ENCODE results near the gene DUSP3.

Gene DUSP3

DNA sequence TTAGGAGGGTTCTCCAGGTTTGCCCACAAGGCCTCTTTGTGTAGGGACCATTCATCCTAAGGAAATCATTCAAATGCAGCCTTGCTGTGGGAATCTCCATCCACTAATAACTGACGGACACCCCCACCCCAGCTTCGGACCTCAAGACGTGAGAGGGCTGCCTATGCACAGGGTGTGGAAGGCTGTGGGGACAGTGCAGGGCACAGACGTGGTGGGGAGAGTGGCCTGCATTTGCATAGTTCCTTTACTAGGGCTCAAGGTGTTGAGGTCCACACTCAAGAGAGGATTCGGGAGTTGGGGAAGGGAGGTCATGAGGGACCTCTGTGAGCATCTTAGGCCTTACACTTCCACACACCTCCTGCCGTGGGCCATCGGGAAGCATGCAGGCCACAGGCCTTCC, 9.8 kb downstream of the DUSP3 start:
- DNase-seq (ENCODE audit: low read depth in 3 of 3) = no peak

DNA sequence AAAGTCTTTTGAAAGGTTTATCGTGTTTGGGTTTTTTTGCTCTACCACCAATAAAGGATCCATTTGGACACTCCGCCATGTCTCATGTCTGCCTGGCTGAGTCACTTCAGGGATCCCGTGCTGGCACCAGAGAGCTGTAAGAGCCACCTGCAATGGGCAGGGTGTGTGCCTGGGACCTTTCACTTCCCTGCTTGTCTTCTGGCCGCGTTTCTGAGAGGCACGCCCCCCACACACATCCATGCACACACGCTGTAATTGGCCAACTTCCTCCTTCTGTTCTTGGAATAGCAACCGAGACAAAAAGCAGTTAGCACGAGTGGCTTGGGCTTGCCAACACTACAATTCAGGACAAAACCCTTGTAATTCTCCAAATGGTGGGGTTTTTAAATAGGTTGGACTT, 10.4 kb downstream of the DUSP3 start:
- DNase-seq (ENCODE audit: low read depth in 3 of 3) = no peak

DNA sequence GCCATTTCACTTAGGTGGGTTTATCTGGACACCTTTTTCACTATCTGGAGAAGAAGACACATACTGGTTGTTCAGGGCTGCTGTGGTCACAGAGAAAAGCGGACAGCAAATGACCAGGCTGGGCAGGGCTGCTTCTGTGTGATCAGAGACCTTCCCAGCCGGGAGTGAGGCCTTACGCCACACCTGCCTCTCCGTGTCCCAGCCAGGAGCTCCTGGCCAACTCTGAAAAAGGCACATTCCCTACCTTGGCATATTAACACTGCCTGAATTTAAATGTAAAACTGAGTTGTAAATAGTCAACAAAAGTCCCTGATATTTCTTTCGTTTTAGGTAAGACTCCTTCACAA, 11.1 kb downstream of the DUSP3 start:
- DNase-seq (ENCODE audit: low read depth in 3 of 3) = no peak

DNA sequence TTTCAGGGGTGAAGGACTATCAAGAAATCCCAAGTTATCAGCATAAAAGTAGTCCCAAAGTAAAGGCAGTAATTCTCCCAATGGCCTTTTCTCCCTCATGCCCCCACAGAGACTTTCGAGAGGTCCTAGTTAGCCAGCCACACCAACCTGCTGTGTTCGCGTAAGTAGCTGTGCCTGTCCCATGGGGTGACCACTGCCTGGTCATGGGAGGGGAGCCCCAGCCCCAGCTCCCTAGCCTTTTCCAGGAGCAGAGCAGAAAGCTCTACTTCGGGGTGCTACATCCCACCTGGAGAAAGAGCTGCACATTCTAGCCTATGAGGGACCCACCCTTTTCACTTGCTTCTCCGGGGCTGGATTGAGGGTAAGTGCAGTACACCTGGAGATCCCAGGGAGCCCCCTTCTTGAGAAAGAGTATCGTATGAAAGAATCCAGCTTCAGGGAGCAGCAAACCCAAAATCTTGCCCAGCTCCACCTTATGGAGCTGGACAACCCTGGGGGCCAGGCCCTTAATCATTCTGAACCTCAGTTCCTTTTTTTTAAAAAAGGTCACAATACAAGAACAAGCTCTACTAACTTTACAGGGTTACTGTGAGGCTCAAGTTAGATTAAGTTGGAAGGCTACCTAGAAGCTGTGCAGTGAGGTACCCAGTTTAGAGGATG, 11.6 kb downstream of the DUSP3 start:
- no peak for DNase-seq (ENCODE audit: low read depth in 3 of 3)

DNA sequence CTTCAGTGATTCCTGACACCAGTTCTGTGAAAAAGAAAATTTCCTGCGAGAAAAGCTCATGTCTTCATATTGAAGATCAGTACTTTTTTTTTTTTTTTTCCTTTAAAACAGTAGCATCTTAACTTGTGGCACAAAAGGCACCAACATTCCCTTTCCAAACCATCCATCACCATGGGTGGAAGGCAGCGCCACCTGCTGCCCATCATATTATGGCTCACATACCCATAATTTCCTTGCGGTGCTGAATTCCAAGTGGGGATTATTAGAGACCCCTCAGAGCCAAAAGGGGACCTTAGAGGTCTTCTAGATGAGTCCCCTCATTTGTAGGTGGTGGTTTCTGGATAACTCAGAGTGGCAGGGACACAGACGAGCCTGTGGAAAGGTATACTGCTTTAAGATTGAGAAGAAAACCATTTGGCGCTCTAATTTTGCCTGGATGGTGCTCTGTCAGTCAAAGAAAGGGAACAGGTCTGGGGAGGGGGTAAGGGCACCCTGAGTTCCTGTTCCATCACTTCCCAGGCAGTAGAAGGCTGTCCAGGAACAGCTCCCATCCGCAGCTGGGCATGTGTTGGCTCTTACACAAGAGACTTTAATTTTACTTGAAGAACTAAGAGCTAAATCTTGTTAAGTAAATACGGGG, 12.2 kb downstream of the DUSP3 start:
- DNase-seq (ENCODE audit: low read depth in 3 of 3) = peak in 2 of 3 donors; percentile 9 to 50

DNA sequence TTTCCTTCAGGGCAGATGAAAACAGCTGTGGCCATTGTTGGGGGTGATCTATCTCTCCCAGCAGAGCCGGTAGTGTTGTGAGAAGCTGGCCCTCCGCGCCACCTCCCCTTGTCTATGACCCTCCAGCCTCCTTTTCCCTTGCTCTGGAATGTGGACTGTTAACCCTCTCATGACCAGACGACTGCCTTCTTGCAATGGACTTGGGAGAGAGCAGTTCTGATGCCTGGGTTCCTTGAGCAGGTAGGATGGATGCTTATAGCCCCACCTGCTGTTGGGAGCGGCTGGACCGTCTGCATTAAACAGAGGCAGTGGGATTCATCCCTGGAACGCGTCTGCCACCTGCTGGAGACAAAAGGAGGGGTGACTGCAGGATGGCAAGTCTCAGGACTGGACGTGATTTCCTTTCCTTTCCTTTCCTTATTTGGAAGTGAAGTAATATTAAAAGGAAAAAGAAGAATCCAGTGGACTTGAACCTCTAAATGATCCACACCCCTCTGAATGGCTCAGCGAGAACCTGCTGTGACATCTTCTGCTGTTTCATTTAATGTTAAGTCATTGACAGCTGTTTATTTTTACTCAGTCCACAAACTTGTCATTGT, 18.4 kb downstream of the DUSP3 start:
- peak; percentile 77 to 93 (median 90) for DNase-seq (ENCODE audit: low read depth in 3 of 3)

DNA sequence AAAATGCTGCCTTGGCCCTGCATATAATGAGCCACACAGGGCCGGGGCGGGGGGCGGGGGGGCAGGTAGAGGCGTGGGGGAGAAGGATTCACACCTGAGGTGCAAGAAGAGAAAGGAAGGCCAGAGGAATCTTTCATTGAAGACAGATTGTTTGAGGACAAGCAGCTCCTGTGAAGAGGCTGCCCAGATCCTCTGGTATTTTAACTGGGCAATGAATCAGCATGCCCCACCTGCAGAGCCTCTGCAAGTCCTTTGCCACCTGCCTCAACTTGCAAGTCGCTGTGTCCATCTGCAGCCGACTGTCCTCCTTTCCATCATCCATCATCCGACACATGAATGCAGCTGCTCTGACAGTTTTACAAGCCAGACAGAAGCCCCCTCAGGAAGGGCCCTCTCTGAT, 18.9 kb downstream of the DUSP3 start:
- DNase-seq (ENCODE audit: low read depth in 3 of 3) = no peak

DNA sequence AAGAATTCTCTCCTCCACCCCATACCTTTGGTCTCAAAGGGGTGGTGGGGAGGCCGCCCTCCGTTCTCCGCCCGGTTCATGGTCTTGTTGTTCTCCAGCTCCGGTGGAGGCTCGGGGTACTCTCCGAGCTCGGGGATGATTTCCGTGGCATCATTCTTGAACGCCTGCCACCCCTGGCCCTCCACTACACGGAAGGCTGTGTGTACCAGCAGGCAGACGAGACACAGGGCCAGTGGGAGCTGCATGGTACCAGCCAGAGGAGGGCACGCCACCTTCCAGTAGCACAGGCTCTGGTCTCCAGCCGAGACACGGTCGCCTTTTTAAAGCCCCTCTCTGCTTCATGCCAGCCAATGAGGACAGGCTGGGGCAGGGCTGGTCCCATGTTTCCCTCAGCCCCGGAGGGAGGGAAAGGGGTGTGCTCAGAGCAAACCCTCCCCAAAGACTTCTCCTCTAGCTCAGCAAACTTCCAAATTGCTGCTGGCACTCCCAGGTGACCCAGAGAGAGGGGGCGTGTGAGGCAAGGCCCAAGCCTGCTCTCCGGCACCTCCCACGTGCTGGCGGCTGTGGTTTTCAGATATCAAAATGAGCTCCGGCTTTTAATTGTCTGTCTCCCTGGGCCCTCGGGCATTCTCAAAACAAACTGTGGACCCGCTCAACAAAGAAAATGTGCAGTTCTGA, 20.1 kb downstream of the DUSP3 start, which contains the start of gene SOST:
TSS of gene SOST (minus strand) at position 295 of the 678 bp plus-strand sequence. CDS start at position 245, 50 bp downstream.
- DNase-seq (ENCODE audit: low read depth in 3 of 3) = no peak

DNA sequence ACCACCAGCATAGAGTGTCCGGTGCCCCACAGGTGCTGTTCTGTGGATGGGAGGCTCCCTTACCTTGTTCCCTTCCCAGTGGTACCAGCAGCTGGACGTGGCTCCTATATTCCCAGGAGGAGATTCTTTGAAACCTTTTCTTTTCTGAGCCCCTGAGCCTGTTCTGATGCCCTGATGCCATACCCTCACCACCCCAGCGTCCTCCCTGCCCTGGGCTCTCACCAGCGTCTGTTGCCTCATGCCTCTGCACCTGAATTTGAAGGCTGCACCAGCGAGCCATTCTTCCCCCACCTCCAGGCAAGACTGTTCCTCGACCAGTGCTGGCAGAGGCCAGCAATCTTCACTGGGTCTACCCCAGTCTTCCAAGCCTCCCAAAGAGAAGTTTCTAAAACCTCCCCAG, 20.7 kb downstream of the DUSP3 start:
- no peak for DNase-seq (ENCODE audit: low read depth in 3 of 3)

DNA sequence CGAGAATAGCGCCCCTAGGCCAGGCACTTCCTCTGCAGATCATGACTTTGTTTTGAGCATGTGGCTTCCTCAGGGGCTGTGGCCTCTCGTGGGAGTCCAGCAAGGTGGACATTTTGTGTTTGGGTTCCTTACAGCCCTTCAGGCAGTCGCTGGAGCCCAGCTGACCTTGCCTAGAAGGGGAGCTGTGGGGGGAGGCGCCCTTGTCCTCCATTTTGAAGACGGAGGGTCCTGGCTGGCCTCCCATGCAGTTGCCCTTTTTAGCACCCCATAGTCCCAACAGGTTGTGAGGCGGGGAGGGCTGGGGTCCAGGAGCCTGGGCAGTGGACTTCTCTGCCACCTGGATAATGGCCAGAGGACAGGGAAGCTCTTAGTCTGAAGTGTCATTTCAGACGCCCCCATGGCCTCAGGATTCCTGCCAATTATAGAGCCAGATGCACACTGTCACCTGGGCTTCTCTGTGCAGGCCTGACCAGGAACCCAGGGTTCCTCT, 21.6 kb downstream of the DUSP3 start:
- DNase-seq (ENCODE audit: low read depth in 3 of 3) = no peak

DNA sequence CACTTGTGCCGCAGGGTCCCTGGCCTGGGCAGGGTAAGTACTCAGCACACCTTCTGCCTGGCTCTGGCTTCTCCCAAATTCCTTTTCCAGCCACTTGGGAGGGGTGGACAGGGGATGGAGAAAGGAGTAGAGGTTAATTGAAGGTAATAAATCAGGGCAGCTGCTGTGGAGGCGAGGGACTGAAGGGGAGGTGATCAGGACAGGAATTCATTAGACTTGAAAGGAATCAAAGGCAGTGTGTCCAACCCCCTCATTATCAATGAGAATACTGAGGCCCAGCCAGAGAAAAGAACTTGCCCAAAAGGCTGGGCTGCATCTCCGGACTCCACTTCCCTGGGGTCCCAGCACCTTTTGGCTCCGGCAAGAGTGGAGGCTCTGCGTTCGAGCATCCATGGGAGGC, 22.6 kb downstream of the DUSP3 start:
- DNase-seq (ENCODE audit: low read depth in 3 of 3) = no peak

DNA sequence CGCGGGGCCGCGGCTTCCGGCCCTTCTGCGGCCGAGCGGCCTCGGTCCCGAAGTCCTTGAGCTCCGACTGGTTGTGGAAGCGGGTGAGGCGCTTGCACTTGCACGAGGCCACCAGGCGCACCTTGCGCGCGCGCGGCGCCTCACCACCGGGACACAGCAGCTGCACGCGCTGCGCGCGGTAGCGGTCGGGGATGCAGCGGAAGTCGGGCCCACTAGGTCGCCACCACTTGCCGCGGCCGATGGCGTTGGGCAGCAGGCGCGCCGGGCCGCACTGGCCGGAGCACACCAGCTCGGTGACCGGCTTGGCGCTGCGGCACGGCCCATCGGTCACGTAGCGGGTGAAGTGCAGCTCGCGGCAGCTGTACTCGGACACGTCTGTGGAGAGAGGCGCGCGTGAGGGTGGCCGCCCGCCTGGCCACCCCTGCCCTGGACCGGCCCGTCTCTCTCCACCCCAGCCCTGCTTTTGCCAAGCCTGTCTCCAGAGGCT, 23.3 kb downstream of the DUSP3 start:
- peak in 1 of 3 donors; percentile 9 for DNase-seq (ENCODE audit: low read depth in 3 of 3)

DNA sequence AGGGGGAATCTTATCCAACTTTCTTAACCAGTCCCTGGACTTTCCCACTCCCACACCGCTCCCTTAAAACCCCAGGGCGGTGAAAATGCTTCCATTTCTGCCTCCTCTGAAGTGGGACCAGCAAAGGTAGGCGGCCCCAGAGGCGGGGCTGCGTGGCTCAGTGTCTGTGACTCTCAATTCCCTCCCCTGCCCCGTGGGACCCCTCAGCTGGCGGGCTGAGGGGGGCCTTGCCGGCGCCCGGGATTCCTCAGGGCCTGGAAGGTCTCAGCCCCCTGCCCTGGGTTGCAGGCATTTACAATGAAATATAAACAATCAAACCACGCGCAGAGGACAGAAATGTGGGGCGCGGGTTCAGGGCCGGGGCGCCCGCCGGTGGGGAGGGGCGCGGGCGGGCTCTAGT, 23.8 kb downstream of the DUSP3 start:
- DNase-seq (ENCODE audit: low read depth in 3 of 3) = no peak

DNA sequence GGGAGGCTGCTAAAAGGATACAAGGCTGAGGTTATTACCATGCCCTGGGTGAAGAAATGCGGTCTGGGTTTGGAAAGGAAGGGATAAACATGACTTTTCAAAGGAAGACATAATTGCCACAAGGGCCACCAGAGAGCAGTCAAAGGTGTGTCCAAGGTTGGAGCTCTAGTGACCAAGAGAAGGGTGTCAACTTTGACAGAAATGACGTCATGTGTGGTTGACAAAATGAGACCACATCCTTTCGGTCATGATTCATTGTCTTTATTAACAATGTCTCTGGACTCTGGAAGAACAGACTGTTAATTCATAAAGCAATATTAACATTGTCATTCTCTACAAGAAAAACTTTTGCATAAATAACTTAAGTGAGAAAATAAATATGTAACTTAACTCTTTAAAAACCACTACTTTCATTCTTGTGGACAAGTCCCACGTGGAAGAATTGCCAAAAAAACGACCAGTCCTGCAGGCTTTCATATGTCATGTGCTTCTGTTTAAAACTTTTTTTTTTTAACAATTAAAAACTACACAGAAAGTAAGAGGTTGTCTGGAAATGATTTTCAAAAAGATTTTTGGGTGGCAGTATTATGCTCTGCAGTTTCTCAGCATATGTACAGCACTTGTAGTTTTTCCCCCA, 25.2 kb downstream of the DUSP3 start:
- no peak for DNase-seq (ENCODE audit: low read depth in 3 of 3)

DNA sequence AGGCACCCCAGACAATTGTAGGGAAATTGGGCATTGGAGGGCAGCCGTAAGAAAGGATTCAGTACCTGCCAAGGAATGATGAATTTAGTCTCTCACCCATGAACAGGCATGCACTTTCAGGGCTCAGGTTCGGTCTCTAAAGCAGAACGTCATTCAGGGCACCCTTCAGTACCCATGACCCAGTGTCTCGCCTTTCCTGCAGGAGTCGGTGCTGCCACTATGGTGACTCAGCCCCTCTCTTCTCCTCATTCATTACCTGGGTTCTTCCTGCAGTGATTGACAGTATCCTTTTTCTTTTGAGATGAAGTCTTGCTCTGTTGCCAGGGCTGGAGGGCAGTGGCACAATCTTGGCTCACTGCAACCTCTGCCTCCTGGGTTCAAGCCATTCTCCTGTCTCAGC, 28.6 kb downstream of the DUSP3 start:
- no peak for DNase-seq (ENCODE audit: low read depth in 3 of 3)

DNA sequence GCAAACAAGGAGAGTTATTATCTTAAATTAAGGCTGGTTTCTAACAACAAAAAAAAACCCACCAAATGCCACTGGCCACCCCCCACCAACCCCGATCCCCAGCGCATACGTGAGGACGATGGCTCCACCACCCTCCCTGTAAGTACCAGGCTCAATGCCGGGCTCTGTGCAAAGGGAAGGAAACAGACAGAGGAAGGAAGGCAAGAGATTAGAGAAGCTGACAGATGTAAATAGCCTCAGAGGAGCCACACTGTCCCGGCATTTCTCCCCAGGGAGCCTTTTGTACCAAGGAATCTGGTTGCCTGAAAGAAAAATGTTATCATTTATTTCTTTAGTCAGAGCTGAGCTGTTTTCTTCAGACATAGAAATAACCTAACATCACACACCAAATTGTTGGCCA, 33.2 kb downstream of the DUSP3 start:
- DNase-seq (ENCODE audit: low read depth in 3 of 3) = no peak

DNA sequence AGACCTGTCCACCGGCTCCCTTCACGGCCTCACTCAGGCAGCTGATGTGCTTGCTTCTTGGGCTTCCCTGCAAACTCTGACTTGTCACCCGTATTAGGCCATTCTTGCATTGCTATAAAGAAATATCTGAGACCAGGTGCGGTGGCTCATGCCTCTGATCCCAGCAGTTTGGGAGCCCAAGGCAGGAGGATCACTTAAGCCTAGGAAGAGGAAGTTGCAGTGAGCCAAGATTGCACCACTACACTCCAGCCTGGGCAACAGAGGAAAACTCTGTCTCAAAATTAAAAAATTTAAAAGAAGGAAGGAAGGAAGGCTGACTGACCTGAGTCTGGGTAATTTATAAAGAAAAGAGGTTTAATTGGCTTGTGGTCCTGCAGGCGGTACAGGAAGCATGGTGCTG, 37.1 kb downstream of the DUSP3 start:
- DNase-seq (ENCODE audit: low read depth in 3 of 3) = no peak

DNA sequence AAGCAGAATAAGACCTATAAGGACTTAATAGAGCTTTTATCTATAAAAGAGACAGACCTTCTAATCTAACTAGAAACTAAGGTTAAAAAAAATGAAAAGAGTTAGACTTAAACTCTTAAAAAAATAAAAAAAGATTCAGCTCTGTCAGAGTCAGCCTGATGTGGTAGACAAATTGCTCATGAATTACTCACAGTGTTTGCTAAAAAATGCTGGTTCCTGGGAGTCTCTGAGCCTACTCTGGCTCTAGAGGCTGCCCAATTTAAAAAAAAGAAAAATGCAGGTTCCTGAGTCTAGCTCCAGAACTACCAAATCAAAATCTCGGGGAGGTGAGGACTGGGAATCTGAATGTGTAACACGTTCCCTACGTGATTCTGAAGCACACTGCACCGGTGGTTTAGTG, 38.2 kb downstream of the DUSP3 start:
- no peak for DNase-seq (ENCODE audit: low read depth in 3 of 3)

DNA sequence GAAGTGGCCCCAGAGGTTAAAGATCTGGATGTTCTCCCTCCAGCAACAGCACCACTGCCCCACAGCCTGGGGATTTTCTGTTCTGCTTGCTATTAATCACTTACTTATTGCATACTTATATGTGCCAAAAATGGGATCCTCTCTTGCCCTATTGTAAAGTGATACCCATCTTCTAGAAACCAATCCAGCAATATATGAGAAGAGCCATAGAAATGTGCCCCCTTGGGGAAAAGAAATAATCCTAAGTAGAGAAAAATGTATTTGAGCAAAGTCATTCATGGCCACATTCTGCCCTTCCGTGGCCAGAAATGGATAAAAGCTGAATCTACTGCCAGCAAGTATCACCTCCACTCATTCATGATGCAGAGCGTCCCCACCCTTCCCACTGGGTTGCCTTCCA, 41.1 kb downstream of the DUSP3 start:
- no peak for DNase-seq (ENCODE audit: low read depth in 3 of 3)

DNA sequence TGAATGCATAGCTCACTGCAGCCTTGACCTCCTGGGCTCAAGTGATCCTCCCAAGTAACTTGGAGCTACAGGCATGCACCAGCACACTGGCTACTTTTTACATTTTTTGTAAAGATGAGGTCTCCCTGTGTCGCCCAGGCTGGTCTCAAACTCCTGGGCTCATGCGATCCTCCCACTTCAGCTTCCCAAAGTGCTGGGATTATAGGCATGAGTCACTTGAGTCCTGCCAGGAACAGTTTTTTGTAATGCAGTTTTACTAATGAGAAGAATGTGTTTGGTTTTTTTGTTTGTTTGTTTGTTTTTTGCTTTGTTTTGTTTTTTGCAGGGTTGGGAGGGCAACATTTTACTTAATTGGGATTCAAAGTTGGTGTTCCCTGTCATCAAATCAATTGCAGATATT, 42.4 kb downstream of the DUSP3 start:
- DNase-seq (ENCODE audit: low read depth in 3 of 3) = no peak

DNA sequence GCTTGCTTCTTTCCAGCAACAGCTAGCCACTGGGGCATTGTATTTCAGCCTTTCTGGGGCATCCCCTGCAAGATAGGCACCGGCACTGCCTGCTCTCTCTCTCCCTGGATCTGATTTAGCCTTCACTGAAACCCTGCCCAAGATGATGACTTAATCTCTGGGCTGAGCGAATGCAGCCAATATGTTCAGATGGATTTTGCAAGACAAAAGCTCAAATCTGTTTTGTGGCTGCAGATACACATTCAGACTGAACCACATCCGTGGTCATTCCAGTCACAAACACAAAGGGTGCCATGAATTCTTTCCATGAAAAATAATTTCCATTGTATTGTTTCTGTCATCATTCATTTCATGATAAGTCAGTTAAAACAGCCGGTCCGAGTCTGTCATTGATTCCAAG, 44.4 kb downstream of the DUSP3 start:
- DNase-seq (ENCODE audit: low read depth in 3 of 3) = no peak

DNA sequence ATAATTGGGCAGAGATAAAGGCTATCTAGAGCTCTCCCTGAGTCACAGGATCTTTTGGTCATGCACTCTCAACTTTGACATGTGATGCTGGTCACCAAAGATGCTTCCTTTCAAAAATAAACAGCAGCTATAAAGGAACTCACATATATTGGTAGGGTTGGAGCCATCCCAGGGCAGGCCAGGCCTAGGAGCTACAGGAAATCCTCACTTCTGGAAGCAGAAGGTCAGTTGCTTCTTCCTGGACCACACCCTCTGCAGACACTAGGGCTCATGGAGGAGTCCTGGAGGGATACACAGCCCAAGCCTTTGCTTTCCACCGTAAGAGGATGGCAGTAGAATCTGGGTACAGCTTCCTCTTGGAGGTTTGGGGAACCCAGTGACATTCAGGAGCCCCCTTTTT, 44.8 kb downstream of the DUSP3 start:
- no peak for DNase-seq (ENCODE audit: low read depth in 3 of 3)

Data from stimulated activated CD4-positive, alpha-beta T cell treated with anti-CD3 and anti-CD28 coated beads, TNF-alpha, amount 100 ng/mL, for 48 hours (primary cell).